Ishikawa (cell line): ENCODE data around the gene ASB13.

Experiments
- CEBPB ChIP-seq: IDR thresholded peaks from 2 replicates; pipeline ENCODE4 v1.6.1; 2012
- CREB1 ChIP-seq: IDR thresholded peaks from 2 replicates; pipeline ENCODE4 v1.6.1; 2012; ENCODE audit warnings: low read depth
- EGR1 ChIP-seq: IDR thresholded peaks from 2 replicates; pipeline ENCODE4 v1.6.1; 2012
- EP300 ChIP-seq: IDR thresholded peaks from 2 replicates; pipeline ENCODE4 v1.6.1; 2012; ENCODE audit warnings: borderline replicate concordance
- NFIC ChIP-seq: IDR thresholded peaks from 2 replicates; pipeline ENCODE4 v1.6.1; 2012
- RAD21 ChIP-seq: IDR thresholded peaks from 2 replicates; pipeline ENCODE4 v1.6.1; 2012; ENCODE audit warnings: low read depth
- TAF1 ChIP-seq: IDR thresholded peaks from 2 replicates; pipeline ENCODE4 v1.6.1; 2012; ENCODE audit warnings: low read depth, mild to moderate bottlenecking
- TEAD4 ChIP-seq: IDR thresholded peaks from 2 replicates; pipeline ENCODE4 v1.6.1; 2012
- YY1 ChIP-seq: IDR thresholded peaks from 2 replicates; pipeline ENCODE4 v1.6.1; 2012; ENCODE audit warnings: low read depth
- ZBTB7A ChIP-seq: IDR thresholded peaks from 2 replicates; pipeline ENCODE4 v1.6.1; 2012; ENCODE audit warnings: low read depth
- TF ChIP-seq, protein P1 (sequence below): IDR thresholded peaks from 2 replicates; pipeline ENCODE4 v1.6.1; 2012
- TF ChIP-seq, protein P2 (sequence below): IDR thresholded peaks from 2 replicates; pipeline ENCODE4 v1.6.1; 2012; ENCODE audit warnings: low read depth, mild to moderate bottlenecking
- TF ChIP-seq, protein P3 (sequence below): IDR thresholded peaks from 2 replicates; pipeline ENCODE4 v1.6.1; 2012

DNA sequence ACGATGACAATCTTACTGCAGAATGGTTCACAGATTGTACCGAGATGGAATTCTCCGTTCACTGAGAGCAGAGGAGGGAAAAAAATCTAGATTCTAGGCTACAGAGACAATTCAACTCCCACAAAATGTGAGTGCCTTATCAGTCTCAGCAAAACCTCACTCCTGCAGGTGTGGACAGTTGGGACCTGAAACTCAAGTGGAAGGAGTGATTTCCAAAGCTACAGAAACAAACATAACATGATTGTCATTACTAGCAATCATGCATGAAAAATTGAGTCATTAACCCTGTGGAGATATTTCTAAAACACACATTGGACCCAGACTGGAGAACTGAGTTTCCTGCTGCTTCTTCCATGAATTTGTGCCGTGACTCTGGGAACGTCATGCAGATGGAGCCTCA is 71.3 kb downstream of the ASB13 start:
- TF ChIP-seq, protein P1, sequence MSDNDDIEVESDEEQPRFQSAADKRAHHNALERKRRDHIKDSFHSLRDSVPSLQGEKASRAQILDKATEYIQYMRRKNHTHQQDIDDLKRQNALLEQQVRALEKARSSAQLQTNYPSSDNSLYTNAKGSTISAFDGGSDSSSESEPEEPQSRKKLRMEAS, result no peak
- TF ChIP-seq EP300 (no peak), ZBTB7A (no peak), RAD21 (no peak), YY1 (no peak), CEBPB (no peak), EGR1 (no peak), TAF1 (no peak), TEAD4 (no peak), CREB1 (no peak), NFIC (no peak)
- TF ChIP-seq, protein P2, sequence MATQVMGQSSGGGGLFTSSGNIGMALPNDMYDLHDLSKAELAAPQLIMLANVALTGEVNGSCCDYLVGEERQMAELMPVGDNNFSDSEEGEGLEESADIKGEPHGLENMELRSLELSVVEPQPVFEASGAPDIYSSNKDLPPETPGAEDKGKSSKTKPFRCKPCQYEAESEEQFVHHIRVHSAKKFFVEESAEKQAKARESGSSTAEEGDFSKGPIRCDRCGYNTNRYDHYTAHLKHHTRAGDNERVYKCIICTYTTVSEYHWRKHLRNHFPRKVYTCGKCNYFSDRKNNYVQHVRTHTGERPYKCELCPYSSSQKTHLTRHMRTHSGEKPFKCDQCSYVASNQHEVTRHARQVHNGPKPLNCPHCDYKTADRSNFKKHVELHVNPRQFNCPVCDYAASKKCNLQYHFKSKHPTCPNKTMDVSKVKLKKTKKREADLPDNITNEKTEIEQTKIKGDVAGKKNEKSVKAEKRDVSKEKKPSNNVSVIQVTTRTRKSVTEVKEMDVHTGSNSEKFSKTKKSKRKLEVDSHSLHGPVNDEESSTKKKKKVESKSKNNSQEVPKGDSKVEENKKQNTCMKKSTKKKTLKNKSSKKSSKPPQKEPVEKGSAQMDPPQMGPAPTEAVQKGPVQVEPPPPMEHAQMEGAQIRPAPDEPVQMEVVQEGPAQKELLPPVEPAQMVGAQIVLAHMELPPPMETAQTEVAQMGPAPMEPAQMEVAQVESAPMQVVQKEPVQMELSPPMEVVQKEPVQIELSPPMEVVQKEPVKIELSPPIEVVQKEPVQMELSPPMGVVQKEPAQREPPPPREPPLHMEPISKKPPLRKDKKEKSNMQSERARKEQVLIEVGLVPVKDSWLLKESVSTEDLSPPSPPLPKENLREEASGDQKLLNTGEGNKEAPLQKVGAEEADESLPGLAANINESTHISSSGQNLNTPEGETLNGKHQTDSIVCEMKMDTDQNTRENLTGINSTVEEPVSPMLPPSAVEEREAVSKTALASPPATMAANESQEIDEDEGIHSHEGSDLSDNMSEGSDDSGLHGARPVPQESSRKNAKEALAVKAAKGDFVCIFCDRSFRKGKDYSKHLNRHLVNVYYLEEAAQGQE, result no peak
- TF ChIP-seq, protein P3, sequence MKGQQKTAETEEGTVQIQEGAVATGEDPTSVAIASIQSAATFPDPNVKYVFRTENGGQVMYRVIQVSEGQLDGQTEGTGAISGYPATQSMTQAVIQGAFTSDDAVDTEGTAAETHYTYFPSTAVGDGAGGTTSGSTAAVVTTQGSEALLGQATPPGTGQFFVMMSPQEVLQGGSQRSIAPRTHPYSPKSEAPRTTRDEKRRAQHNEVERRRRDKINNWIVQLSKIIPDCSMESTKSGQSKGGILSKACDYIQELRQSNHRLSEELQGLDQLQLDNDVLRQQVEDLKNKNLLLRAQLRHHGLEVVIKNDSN, result no peak
